Adrenal gland (tissue), 5 donors: Measurements from ENCODE around the gene TTN.

Source experiments
- CTCF ChIP-seq, 6 experiments: fragments of 450-650 bp in 4 of 6; fragments of 200-600 bp in 2 of 6; sonication (generic) in 1 of 6; IDR thresholded peaks; 1 replicate in 5 of 6; 2 replicates in 1 of 6; pipeline versions ENCODE4 v1.5.1 to v1.8.0; 2016 to 2021; ENCODE audit warnings: antibody characterized with exemption in 6 of 6, mild to moderate bottlenecking in 2 of 6, moderate library complexity in 1 of 6
- POLR2A ChIP-seq, 2 donors: fragments of 450-650 bp; IDR thresholded peaks; one replicate each; pipeline ENCODE4 v1.6.1; 2017; ENCODE audit warnings: antibody characterized with exemption in 2 of 2, mild to moderate bottlenecking in 2 of 2, moderate library complexity in 1 of 2
- donor health status: DM: no; HTN: no; CAD: no.

- TF ChIP-seq CTCF (IDR thresholded peaks at IDR 0.05) (no peak), POLR2A (IDR thresholded peaks at IDR 0.05) (no peak)
Measured at GRCh38 chr2:178747767-178748166, 59.5 kb downstream of the TTN start.
